ENCODE measurements around the gene SSNA1.

SSNA1 gene

DNA sequence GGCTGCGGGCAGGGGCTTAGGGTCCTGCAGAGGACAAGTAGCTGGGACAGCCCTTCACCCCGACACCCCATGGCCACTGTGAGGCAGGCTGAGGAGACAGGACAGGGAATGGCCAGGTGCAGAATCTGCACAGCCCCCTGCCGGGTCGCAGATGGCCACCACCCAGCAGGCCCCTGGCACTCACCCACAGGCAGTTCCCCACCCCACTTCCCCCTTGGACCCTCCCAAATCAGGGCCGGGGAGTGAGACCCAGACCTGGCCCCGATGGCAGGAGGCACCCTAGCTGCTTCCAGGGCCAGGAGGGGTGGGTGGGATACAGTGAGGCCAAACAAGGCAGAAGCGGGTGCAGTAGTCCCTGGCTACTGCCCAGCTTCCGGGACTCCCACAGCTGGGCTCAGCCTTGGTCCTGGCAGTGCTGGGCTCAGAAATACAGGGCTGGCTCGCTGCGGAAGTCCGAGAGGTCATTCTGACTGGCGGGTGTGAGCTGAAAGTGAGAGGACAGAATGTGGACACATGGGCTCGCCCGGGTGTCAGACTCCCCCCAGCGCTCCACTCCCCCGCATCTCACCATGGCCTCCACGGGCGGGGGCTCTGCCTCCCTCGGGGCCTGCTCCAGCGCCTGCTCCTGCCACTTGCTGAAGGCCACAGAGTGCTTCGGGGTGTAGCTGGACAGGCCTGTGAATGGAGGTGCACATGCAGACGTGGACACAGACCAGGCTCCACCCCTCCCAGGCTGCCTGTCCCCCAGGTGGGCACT is 3.4 kb downstream of the SSNA1 start:
- TF ChIP-seq ZBTB7A (IDR thresholded peaks at IDR 0.05; ENCODE audit: low read depth) (no peak), CEBPB (IDR thresholded peaks at IDR 0.05) (no peak), FOXM1 (IDR thresholded peaks at IDR 0.05; ENCODE audit: borderline replicate concordance, low read depth) (no peak), TCF12 (IDR thresholded peaks at IDR 0.05; ENCODE audit: low read depth) (no peak), NFIC (IDR thresholded peaks at IDR 0.05) (no peak), TEAD4 (IDR thresholded peaks at IDR 0.05) (no peak), EGR1 (IDR thresholded peaks at IDR 0.05) (no peak), YY1 (IDR thresholded peaks at IDR 0.05; ENCODE audit: low read depth) (no peak), TAF1 (IDR thresholded peaks at IDR 0.05; ENCODE audit: low read depth) (no peak), CREB1 (IDR thresholded peaks at IDR 0.05; ENCODE audit: low read depth) (no peak), RAD21 (IDR thresholded peaks at IDR 0.05; ENCODE audit: low read depth) (no peak), EP300 (IDR thresholded peaks at IDR 0.05; ENCODE audit: borderline replicate concordance) (no peak)
- TF ChIP-seq, protein P1, sequence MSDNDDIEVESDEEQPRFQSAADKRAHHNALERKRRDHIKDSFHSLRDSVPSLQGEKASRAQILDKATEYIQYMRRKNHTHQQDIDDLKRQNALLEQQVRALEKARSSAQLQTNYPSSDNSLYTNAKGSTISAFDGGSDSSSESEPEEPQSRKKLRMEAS (IDR thresholded peaks at IDR 0.05), result no peak
- TF ChIP-seq, protein P2, sequence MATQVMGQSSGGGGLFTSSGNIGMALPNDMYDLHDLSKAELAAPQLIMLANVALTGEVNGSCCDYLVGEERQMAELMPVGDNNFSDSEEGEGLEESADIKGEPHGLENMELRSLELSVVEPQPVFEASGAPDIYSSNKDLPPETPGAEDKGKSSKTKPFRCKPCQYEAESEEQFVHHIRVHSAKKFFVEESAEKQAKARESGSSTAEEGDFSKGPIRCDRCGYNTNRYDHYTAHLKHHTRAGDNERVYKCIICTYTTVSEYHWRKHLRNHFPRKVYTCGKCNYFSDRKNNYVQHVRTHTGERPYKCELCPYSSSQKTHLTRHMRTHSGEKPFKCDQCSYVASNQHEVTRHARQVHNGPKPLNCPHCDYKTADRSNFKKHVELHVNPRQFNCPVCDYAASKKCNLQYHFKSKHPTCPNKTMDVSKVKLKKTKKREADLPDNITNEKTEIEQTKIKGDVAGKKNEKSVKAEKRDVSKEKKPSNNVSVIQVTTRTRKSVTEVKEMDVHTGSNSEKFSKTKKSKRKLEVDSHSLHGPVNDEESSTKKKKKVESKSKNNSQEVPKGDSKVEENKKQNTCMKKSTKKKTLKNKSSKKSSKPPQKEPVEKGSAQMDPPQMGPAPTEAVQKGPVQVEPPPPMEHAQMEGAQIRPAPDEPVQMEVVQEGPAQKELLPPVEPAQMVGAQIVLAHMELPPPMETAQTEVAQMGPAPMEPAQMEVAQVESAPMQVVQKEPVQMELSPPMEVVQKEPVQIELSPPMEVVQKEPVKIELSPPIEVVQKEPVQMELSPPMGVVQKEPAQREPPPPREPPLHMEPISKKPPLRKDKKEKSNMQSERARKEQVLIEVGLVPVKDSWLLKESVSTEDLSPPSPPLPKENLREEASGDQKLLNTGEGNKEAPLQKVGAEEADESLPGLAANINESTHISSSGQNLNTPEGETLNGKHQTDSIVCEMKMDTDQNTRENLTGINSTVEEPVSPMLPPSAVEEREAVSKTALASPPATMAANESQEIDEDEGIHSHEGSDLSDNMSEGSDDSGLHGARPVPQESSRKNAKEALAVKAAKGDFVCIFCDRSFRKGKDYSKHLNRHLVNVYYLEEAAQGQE (IDR thresholded peaks at IDR 0.05; ENCODE audit: low read depth), result no peak
- TF ChIP-seq, protein P3, sequence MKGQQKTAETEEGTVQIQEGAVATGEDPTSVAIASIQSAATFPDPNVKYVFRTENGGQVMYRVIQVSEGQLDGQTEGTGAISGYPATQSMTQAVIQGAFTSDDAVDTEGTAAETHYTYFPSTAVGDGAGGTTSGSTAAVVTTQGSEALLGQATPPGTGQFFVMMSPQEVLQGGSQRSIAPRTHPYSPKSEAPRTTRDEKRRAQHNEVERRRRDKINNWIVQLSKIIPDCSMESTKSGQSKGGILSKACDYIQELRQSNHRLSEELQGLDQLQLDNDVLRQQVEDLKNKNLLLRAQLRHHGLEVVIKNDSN (IDR thresholded peaks at IDR 0.05), result no peak

DNA sequence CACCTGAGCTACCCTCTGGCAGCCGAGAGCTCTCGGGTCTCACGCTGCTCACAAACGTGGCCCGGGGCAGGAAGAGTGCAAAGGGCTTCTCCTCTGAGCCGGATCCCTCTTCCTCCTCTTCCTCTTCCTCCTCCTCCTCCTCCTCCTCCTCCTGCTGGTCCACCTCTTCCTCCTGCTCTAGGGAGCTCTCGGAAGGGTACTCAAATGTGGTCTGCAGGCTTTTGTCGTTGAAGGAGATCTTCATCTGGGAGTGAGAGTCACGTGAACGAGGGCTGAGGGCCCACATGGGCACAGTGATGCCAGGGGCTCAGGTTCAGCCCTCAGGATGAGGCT is 3.9 kb downstream of the SSNA1 start:
- no peak for TF ChIP-seq NFIC (IDR thresholded peaks at IDR 0.05)
- no peak for TF ChIP-seq FOXM1 (IDR thresholded peaks at IDR 0.05; ENCODE audit: borderline replicate concordance, low read depth)
- no peak for TF ChIP-seq ZBTB7A (IDR thresholded peaks at IDR 0.05; ENCODE audit: low read depth)
- TF ChIP-seq, protein P1 (IDR thresholded peaks at IDR 0.05), result no peak
- TF ChIP-seq CREB1 (IDR thresholded peaks at IDR 0.05; ENCODE audit: low read depth), result no peak
- no peak for TF ChIP-seq YY1 (IDR thresholded peaks at IDR 0.05; ENCODE audit: low read depth)
- no peak for TF ChIP-seq TAF1 (IDR thresholded peaks at IDR 0.05; ENCODE audit: low read depth)
- no peak for TF ChIP-seq EGR1 (IDR thresholded peaks at IDR 0.05)
- no peak for TF ChIP-seq TCF12 (IDR thresholded peaks at IDR 0.05; ENCODE audit: low read depth)
- no peak for TF ChIP-seq RAD21 (IDR thresholded peaks at IDR 0.05; ENCODE audit: low read depth)
- no peak for TF ChIP-seq EP300 (IDR thresholded peaks at IDR 0.05; ENCODE audit: borderline replicate concordance)
- no peak for TF ChIP-seq CEBPB (IDR thresholded peaks at IDR 0.05)
- TF ChIP-seq, protein P2 (IDR thresholded peaks at IDR 0.05; ENCODE audit: low read depth), result no peak
- no peak for TF ChIP-seq TEAD4 (IDR thresholded peaks at IDR 0.05)
- TF ChIP-seq, protein P3 (IDR thresholded peaks at IDR 0.05), result no peak

DNA sequence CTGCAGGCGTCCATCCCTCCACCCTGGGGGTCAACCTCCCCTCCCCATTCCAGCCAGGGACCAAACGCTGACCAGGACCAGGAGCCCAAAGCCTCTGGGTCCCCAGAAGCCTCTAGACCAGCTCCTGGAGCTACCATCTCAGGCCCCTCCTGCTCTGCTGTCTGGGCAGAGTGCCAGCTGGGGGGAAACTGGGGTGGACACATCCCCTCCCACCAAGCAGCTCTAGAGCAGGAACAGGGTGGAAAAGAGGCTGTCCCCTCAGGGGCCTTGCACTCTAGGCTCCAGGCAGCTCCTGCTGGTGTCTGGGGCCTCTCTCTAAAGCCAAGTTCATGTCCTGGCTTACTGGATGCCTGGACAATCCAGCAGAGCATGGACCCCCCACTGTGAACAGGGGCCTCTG is 4.4 kb downstream of the SSNA1 start:
- TF ChIP-seq TCF12 (IDR thresholded peaks at IDR 0.05; ENCODE audit: low read depth), result no peak
- TF ChIP-seq, protein P3 (IDR thresholded peaks at IDR 0.05), result no peak
- TF ChIP-seq, protein P2 (IDR thresholded peaks at IDR 0.05; ENCODE audit: low read depth), result no peak
- no peak for TF ChIP-seq CREB1 (IDR thresholded peaks at IDR 0.05; ENCODE audit: low read depth)
- no peak for TF ChIP-seq ZBTB7A (IDR thresholded peaks at IDR 0.05; ENCODE audit: low read depth)
- no peak for TF ChIP-seq YY1 (IDR thresholded peaks at IDR 0.05; ENCODE audit: low read depth)
- TF ChIP-seq, protein P1 (IDR thresholded peaks at IDR 0.05), result no peak
- no peak for TF ChIP-seq RAD21 (IDR thresholded peaks at IDR 0.05; ENCODE audit: low read depth)
- TF ChIP-seq NFIC (IDR thresholded peaks at IDR 0.05), result no peak
- no peak for TF ChIP-seq EP300 (IDR thresholded peaks at IDR 0.05; ENCODE audit: borderline replicate concordance)
- TF ChIP-seq TEAD4 (IDR thresholded peaks at IDR 0.05), result no peak
- TF ChIP-seq CEBPB (IDR thresholded peaks at IDR 0.05), result no peak

Measured in Ishikawa (cell line).